ENCODE results near the gene CASK. TPM values are rescaled to one million over a fixed set of nuclear protein-coding genes. Genes with fewer than 3 reads are reported as not detected.

CASK gene
- total and polyA plus RNA-seq, 9 of the 15 experiments (the other 6 are each of a cell fraction or from before 2014, with no cell fraction given): 1.3 to 7.4 (median 5.2) TPM

DNA sequence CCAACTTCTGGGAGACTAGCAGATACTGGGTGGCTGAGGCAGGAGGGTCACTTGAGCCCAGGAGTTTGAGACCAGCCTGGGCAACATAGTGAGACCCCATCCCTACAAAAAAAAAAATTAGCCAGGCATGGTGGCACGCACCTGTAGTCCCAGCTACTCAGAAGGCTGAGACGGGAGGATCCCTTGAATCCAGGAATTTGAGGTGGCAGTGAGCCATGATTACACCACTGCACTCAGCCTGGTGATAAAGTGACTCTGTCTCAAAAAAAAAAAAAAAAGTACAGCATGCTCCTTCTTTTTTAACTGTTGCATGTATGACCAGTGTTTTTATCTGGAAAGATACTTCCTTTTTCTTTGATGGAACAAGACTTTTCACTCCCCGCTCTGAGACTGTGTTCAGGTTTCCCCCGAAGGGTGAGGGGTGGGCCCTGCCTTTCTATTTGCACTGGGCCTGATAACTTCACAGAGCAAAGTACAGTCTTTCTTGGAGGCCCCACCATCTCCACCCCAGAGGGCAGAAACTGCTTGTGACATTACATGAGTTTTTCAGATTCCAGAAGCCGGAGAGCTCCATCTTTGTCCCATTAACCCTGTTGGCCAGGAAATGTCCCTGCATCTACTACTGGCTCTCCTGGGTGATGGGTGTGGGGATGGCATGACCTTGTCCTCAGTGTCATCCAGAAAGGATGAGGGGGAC, 441.1 kb downstream of the CASK start:
- Histone ChIP-seq H3K4me1 (replicated peaks in 1 of 2; ENCODE audit: control insufficient read depth in 2 of 2, insufficient read depth in 2 of 2, low read length in 2 of 2) (no peaks in the 10 kb centered on the region), H3K4me2 (ENCODE audit: insufficient read depth, low read length) (no peak overlapping the region), H3K4me3 (no peak overlapping the region), H3K9ac (ENCODE audit: insufficient read depth in 1 of 2, low read depth in 2 of 2, low read length in 2 of 2) (no peak overlapping the region), H3K9me3 (replicated peaks; ENCODE audit: control insufficient read depth, insufficient read depth, low read depth, low read length) (no peaks in the 10 kb centered on the region), H3K36me3 (ENCODE audit: control insufficient read depth, insufficient read depth, low read length) (no peaks in the 10 kb centered on the region), H3K9me1 (ENCODE audit: control insufficient read depth, insufficient read depth, low read length) (no peaks in the 10 kb centered on the region), H3K27me3 (ENCODE audit: control insufficient read depth in 2 of 2, insufficient read depth in 2 of 2, low read length in 2 of 2) (no peaks in the 10 kb centered on the region), H4K20me1 (replicated peaks; ENCODE audit: control insufficient read depth, insufficient read depth, low read length) (no peaks in the 10 kb centered on the region), H3K79me2 (ENCODE audit: control insufficient read depth, insufficient read depth, low read length) (no peaks in the 10 kb centered on the region), H2AFZ (ENCODE audit: low read depth, low read length) (no peak overlapping the region), H3K27ac (ENCODE audit: extremely low read depth, low read depth, low read length) (no peak overlapping the region)
- in situ Hi-C loops (cut with MboI) (no loop called here), intact Hi-C loops (cut with micrococcal nuclease) (no loop called here)
- 15% methylated on average over 5 of the region's 5 CpGs for WGBS (ENCODE audit: insufficient coverage, low coverage, missing lambda C conversion rate)
- TF ChIP-seq TRIM28 (IDR thresholded peaks at IDR 0.05) (no peak), ZFP91 (CRISPR knock-in tag; IDR thresholded peaks at IDR 0.05) (no peak), HDAC6 (IDR thresholded peaks at IDR 0.05; ENCODE audit: low read depth, low read length) (no peak)
- FAIRE-seq (no peak), ATAC-seq (no peak), DNase-seq (ENCODE audit: extremely low read depth in 1 of 4, low spot score in 3 of 4) (no peak)
- ChIA-PET POLR2A (no interaction called here), CTCF (ENCODE audit: low intra/inter-chr PET ratio) (no interaction called here)
- BruUV-seq (replicated peaks): no TSS peak
